Measurements from ENCODE around the gene SNX22.

Gene SNX22

DNA sequence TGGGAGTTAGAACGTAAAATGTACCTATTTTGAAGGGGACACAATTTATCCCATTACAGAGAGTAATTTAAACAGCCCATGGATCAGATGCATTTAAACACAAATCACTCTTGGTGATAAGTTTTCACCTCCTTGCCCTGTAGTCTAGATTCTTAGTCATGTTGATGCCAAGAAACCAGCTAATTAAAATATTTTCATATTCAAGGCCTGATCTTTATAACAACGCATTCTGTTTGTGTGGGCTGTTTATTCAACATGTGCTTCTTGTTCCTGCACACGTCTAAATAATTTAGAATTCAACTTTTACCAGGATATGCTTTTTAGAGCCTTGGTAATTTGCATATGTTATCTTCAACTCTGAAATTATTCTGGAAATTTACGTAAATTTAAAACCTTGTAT is 29.9 kb upstream of the SNX22 start:
- no peak overlapping the region for H3K4me3 ChIP-seq (ENCODE audit: low read length)
- no peaks in the 10 kb centered on the region for H3K4me1 ChIP-seq (ENCODE audit: control insufficient read depth, insufficient read depth, low read length)
- no peak overlapping the region for H3K9ac ChIP-seq (ENCODE audit: low read length)
- no peaks in the 10 kb centered on the region for H3K9me3 ChIP-seq (ENCODE audit: control insufficient read depth, low read length)
- H3K27me3 ChIP-seq (ENCODE audit: control insufficient read depth, insufficient read depth, low read length): no peaks in the 10 kb centered on the region
- peaks cover 14% of the 10 kb centered on the region for H3K36me3 ChIP-seq (ENCODE audit: control insufficient read depth, insufficient read depth, low read length)

- H3K27me3 ChIP-seq (ENCODE audit: control insufficient read depth, insufficient read depth, low read length): no peaks in the 10 kb centered on the region
- no peaks in the 10 kb centered on the region for H3K9me3 ChIP-seq (ENCODE audit: control insufficient read depth, low read length)
- H3K4me3 ChIP-seq (ENCODE audit: low read length): no peak overlapping the region
- H3K9ac ChIP-seq (ENCODE audit: low read length): no peak overlapping the region
- H3K36me3 ChIP-seq (ENCODE audit: control insufficient read depth, insufficient read depth, low read length): peaks cover 17% of the 10 kb centered on the region
- H3K4me1 ChIP-seq (ENCODE audit: control insufficient read depth, insufficient read depth, low read length): no peaks in the 10 kb centered on the region
These were observed 29.1 kb upstream of the SNX22 start for GRCh38 chr15:64122444-64122843.

DNA sequence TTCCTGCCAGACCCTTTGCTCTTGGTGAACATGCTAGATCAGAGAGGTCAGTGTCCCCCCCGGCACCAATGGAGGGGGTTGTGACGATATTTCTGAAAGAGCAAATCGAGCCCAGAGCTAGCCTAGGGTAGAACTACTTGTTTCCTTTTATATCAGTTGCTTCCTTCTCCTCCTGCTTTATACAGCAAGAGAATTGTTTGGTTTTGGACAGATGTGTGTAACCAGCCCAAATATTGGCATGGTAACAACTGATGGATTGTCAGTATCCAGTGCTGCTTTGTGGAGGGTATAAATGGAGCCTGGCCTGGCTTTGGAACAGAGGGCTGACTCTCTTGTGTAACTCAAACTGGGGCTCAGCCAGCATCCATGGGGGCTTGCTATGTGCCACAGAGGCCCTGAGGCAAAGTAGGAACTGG is 28.6 kb upstream of the SNX22 start:
- Histone ChIP-seq H3K27me3 (ENCODE audit: control insufficient read depth, insufficient read depth, low read length) (no peaks in the 10 kb centered on the region), H3K4me1 (ENCODE audit: control insufficient read depth, insufficient read depth, low read length) (no peaks in the 10 kb centered on the region), H3K4me3 (ENCODE audit: low read length) (no peak overlapping the region), H3K9me3 (ENCODE audit: control insufficient read depth, low read length) (no peaks in the 10 kb centered on the region), H3K36me3 (ENCODE audit: control insufficient read depth, insufficient read depth, low read length) (peaks cover 22% of the 10 kb centered on the region), H3K9ac (ENCODE audit: low read length) (no peak overlapping the region)

DNA sequence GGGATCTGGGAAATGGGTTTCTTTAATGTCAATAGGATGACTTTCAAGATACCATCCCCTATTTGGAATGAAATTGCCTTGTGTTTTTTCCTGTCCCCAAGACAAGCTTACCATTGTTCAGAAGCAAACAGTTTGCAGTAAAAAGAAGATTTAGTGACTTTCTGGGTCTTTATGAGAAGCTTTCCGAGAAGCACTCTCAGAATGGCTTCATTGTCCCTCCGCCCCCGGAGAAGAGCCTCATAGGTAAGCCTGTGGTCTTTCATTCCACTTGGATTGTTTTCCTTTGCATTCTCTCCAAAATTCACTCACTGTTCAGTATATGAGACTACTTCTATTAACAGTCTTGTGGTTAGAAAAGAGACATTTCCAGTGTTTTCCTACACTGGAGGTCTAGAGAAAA is 25.6 kb upstream of the SNX22 start:
- no peaks in the 10 kb centered on the region for H3K4me1 ChIP-seq (ENCODE audit: control insufficient read depth, insufficient read depth, low read length)
- peaks cover 22% of the 10 kb centered on the region for H3K36me3 ChIP-seq (ENCODE audit: control insufficient read depth, insufficient read depth, low read length)
- H3K4me3 ChIP-seq (ENCODE audit: low read length): no peak overlapping the region
- no peaks in the 10 kb centered on the region for H3K9me3 ChIP-seq (ENCODE audit: control insufficient read depth, low read length)
- H3K27me3 ChIP-seq (ENCODE audit: control insufficient read depth, insufficient read depth, low read length): no peaks in the 10 kb centered on the region
- no peak overlapping the region for H3K9ac ChIP-seq (ENCODE audit: low read length)

- Histone ChIP-seq H3K9ac (ENCODE audit: low read length) (no peak overlapping the region), H3K4me1 (ENCODE audit: control insufficient read depth, insufficient read depth, low read length) (no peaks in the 10 kb centered on the region), H3K36me3 (ENCODE audit: control insufficient read depth, insufficient read depth, low read length) (peaks cover 22% of the 10 kb centered on the region), H3K4me3 (ENCODE audit: low read length) (no peak overlapping the region), H3K9me3 (ENCODE audit: control insufficient read depth, low read length) (no peaks in the 10 kb centered on the region), H3K27me3 (ENCODE audit: control insufficient read depth, insufficient read depth, low read length) (no peaks in the 10 kb centered on the region)
These were observed 23.8 kb upstream of the SNX22 start for GRCh38 chr15:64127521-64128270.

- Histone ChIP-seq H3K4me3 (ENCODE audit: low read length) (no peak overlapping the region), H3K4me1 (ENCODE audit: control insufficient read depth, insufficient read depth, low read length) (no peaks in the 10 kb centered on the region), H3K9me3 (ENCODE audit: control insufficient read depth, low read length) (no peaks in the 10 kb centered on the region), H3K27me3 (ENCODE audit: control insufficient read depth, insufficient read depth, low read length) (no peaks in the 10 kb centered on the region), H3K9ac (ENCODE audit: low read length) (no peak overlapping the region), H3K36me3 (ENCODE audit: control insufficient read depth, insufficient read depth, low read length) (peaks cover 16% of the 10 kb centered on the region)
These were observed 21.4 kb upstream of the SNX22 start for GRCh38 chr15:64130159-64130558.

DNA sequence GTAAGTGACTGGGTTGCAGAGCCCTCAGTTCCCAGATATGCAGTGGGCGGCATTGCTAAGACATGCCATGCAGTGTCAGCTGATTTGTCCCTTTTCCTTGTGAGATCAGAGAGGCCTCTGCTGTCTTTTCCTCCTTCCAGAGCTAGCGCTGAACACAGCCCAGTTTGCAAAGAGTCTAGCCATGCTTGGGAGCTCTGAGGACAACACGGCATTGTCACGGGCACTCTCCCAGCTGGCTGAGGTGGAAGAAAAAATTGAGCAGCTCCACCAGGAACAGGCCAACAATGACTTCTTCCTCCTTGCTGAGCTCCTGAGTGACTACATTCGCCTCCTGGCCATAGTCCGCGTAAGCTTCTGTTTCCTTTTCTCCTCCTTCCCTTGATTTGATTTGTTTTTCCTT is 20.0 kb upstream of the SNX22 start:
- Histone ChIP-seq H3K9ac (ENCODE audit: low read length) (no peak overlapping the region), H3K36me3 (ENCODE audit: control insufficient read depth, insufficient read depth, low read length) (peaks cover 21% of the 10 kb centered on the region)

GRCh38 chr15:64132217-64132616 is 19.3 kb upstream of the SNX22 start:
- H3K27me3 ChIP-seq (ENCODE audit: control insufficient read depth, insufficient read depth, low read length): no peaks in the 10 kb centered on the region
- no peaks in the 10 kb centered on the region for H3K4me1 ChIP-seq (ENCODE audit: control insufficient read depth, insufficient read depth, low read length)
- H3K9me3 ChIP-seq (ENCODE audit: control insufficient read depth, low read length): no peaks in the 10 kb centered on the region
- H3K9ac ChIP-seq (ENCODE audit: low read length): no peak overlapping the region
- H3K4me3 ChIP-seq (ENCODE audit: low read length): no peak overlapping the region
- H3K36me3 ChIP-seq (ENCODE audit: control insufficient read depth, insufficient read depth, low read length): peaks cover 27% of the 10 kb centered on the region

More for the DNA sequence above, 20.0 kb upstream of the SNX22 start:
- Histone ChIP-seq H3K9me3 (ENCODE audit: control insufficient read depth, low read length) (no peaks in the 10 kb centered on the region), H3K4me1 (ENCODE audit: control insufficient read depth, insufficient read depth, low read length) (no peaks in the 10 kb centered on the region), H3K27me3 (ENCODE audit: control insufficient read depth, insufficient read depth, low read length) (no peaks in the 10 kb centered on the region), H3K4me3 (ENCODE audit: low read length) (no peak overlapping the region)

DNA sequence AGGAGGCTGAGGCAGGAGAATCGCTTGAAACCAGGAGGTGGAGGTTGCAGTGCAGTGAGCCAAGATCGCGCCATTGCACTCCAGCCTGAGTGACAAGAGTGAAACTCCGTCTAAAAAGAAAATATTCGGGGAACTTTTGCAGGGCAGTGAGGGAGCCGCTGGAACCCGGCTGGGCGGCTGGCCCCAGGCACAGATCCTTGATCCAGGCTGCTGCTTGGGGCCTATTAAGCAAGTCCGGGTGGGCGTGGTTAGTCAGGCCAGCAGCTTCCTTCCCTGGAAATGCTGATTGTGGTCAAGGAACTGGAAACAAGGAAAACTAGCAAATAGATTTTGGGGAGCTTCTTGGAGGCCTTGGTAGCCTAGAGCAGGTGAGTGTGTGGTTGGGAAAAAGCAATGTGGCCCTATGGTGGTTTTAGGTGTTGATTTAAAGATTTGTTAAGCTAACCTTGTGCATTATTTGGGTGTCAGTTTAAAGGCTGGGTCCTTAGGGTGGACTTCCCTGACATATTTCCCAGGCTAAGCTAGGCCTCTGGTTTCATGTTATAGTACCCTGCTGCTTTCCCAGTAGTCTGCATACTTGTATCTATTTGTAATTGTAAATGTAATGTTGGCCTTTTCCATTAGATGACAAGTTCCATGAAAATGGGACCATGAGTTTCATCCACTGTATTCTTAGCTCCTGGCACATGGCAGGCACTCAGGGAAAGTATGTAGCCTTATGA is 17.7 kb upstream of the SNX22 start:
- peaks cover 19% of the 10 kb centered on the region for H3K36me3 ChIP-seq (ENCODE audit: control insufficient read depth, insufficient read depth, low read length)
- no peaks in the 10 kb centered on the region for H3K9me3 ChIP-seq (ENCODE audit: control insufficient read depth, low read length)
- H3K27me3 ChIP-seq (ENCODE audit: control insufficient read depth, insufficient read depth, low read length): no peaks in the 10 kb centered on the region
- H3K4me3 ChIP-seq (ENCODE audit: low read length): no peak overlapping the region
- H3K9ac ChIP-seq (ENCODE audit: low read length): no peak overlapping the region
- no peaks in the 10 kb centered on the region for H3K4me1 ChIP-seq (ENCODE audit: control insufficient read depth, insufficient read depth, low read length)

GRCh38 chr15:64134345-64134829 is 17.1 kb upstream of the SNX22 start:
- no peaks in the 10 kb centered on the region for H3K4me1 ChIP-seq (ENCODE audit: control insufficient read depth, insufficient read depth, low read length)
- no peak overlapping the region for H3K9ac ChIP-seq (ENCODE audit: low read length)
- H3K4me3 ChIP-seq (ENCODE audit: low read length): no peak overlapping the region
- H3K27me3 ChIP-seq (ENCODE audit: control insufficient read depth, insufficient read depth, low read length): no peaks in the 10 kb centered on the region
- no peaks in the 10 kb centered on the region for H3K9me3 ChIP-seq (ENCODE audit: control insufficient read depth, low read length)
- H3K36me3 ChIP-seq (ENCODE audit: control insufficient read depth, insufficient read depth, low read length): peaks cover 19% of the 10 kb centered on the region

GRCh38 chr15:64136347-64136746 is 15.2 kb upstream of the SNX22 start:
- H3K9me3 ChIP-seq (ENCODE audit: control insufficient read depth, low read length): no peaks in the 10 kb centered on the region
- no peaks in the 10 kb centered on the region for H3K27me3 ChIP-seq (ENCODE audit: control insufficient read depth, insufficient read depth, low read length)
- H3K4me1 ChIP-seq (ENCODE audit: control insufficient read depth, insufficient read depth, low read length): no peaks in the 10 kb centered on the region
- H3K36me3 ChIP-seq (ENCODE audit: control insufficient read depth, insufficient read depth, low read length): peaks cover 14% of the 10 kb centered on the region
- no peak overlapping the region for H3K4me3 ChIP-seq (ENCODE audit: low read length)
- no peak overlapping the region for H3K9ac ChIP-seq (ENCODE audit: low read length)

DNA sequence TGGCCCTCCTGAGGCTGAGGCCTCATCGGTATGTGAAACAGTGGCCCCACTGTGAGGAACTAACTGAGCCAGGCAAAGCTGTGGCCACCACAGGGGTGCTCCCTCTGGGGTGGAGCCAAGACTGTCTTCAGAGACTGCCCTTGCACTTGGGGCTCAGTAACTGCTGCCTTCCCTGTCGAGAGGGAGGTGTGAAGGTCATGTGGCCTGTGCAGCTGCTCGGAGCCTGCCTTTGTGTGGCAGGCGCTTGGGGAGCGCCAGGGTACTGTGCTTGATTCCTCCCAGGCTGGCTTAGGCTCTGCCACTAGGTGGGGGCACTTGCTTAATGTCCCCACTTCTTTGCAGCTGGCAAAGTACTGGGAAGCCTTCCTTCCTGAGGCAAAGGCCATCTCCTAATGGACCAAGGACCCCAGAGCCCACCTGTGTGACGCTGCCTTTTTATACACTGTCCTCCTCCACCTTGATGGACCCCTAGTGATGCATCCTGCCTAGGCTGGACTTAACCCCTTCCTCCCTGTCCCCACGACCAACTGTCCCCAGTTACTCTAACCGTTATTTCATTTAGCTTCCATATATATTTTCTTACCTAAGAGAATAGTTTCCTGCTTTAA is 14.2 kb upstream of the SNX22 start:
- Histone ChIP-seq H3K4me3 (ENCODE audit: low read length) (no peak overlapping the region), H3K27me3 (ENCODE audit: control insufficient read depth, insufficient read depth, low read length) (no peaks in the 10 kb centered on the region), H3K4me1 (ENCODE audit: control insufficient read depth, insufficient read depth, low read length) (no peaks in the 10 kb centered on the region), H3K36me3 (ENCODE audit: control insufficient read depth, insufficient read depth, low read length) (peaks cover 14% of the 10 kb centered on the region), H3K9ac (ENCODE audit: low read length) (no peak overlapping the region), H3K9me3 (ENCODE audit: control insufficient read depth, low read length) (no peaks in the 10 kb centered on the region)

Measured in mucosa of stomach (tissue), 1 donor.